Common myeloid progenitor, CD34-positive (primary cell): ENCODE measurements around the gene HSP90B1.

Source experiments
- CTCF ChIA-PET: fragments of 350-600 bp; sonication (Branson Sonifier 250); formaldehyde crosslinking; loops from one replicate; lab custom pipeline; 2021; ENCODE audit warnings: antibody characterized with exemption; lab: Charles Lee
- POLR2A ChIA-PET: fragments of 350-600 bp; sonication (Branson Sonifier 250); formaldehyde crosslinking; loops from one replicate; lab custom pipeline; 2021; ENCODE audit warnings: antibody characterized with exemption; lab: Charles Lee
- DNase-seq, 3 donors: peaks; one replicate each; pipeline versions ENCODE4 v3.0.0 to v3.0.0-alpha.2; 2013
- H3K27ac ChIP-seq, 2 experiments: 1 replicate in 1 of 2; 2 replicates in 1 of 2; pipeline ENCODE4 v1.7.0; 2013; ENCODE audit warnings: inconsistent platforms in 2 of 2, low read length in 2 of 2, mild to moderate bottlenecking in 2 of 2, low read depth in 1 of 2, moderate library complexity in 1 of 2; ENCODE audit not compliant: severe bottlenecking in 2 of 2, insufficient read depth in 1 of 2, poor library complexity in 1 of 2
- H3K27me3 ChIP-seq, 5 experiments: replicated peaks in 2 of 5; 1 replicate in 3 of 5; 2 replicates in 2 of 5; pipeline versions ENCODE4 v1.6.1 to v1.7.0; 2013; ENCODE audit warnings: low read length in 4 of 5, mild to moderate bottlenecking in 2 of 5, moderate library complexity in 2 of 5, inconsistent platforms in 1 of 5; ENCODE audit not compliant: insufficient read depth in 5 of 5, control insufficient read depth in 4 of 5
- H3K36me3 ChIP-seq, 4 experiments: 1 replicate in 2 of 4; 2 replicates in 2 of 4; pipeline versions ENCODE4 v1.6.1 to v1.7.0; 2013; ENCODE audit warnings: low read length in 3 of 4, control low read depth in 1 of 4, mild to moderate bottlenecking in 1 of 4; ENCODE audit not compliant: control insufficient read depth in 4 of 4, insufficient read depth in 4 of 4
- H3K4me1 ChIP-seq, 4 experiments: 1 replicate in 3 of 4; 2 replicates in 1 of 4; pipeline versions ENCODE4 v1.6.1 to v1.7.1; 2013; ENCODE audit warnings: low read length in 3 of 4, mild to moderate bottlenecking in 3 of 4, control low read depth in 1 of 4, inconsistent platforms in 1 of 4, moderate library complexity in 1 of 4; ENCODE audit not compliant: control insufficient read depth in 4 of 4, insufficient read depth in 4 of 4; ENCODE audit errors: control extremely low read depth in 1 of 4
- H3K4me3 ChIP-seq, 7 experiments: 1 replicate in 4 of 7; 2 replicates in 3 of 7; pipeline versions ENCODE4 v1.5.1 to v1.7.0; 2013; ENCODE audit warnings: mild to moderate bottlenecking in 7 of 7, low read length in 6 of 7, moderate library complexity in 6 of 7, inconsistent platforms in 2 of 7, low read depth in 2 of 7, control low read depth in 1 of 7; ENCODE audit not compliant: insufficient read depth in 4 of 7, control insufficient read depth in 1 of 7; ENCODE audit errors: extremely low read depth in 1 of 7
- H3K9me3 ChIP-seq, 5 experiments: 1 replicate in 4 of 5; 2 replicates in 1 of 5; pipeline versions ENCODE4 v1.6.1 to v1.7.1; 2013; ENCODE audit warnings: low read length in 4 of 5, mild to moderate bottlenecking in 2 of 5, inconsistent platforms in 1 of 5, low read depth in 1 of 5, moderate library complexity in 1 of 5; ENCODE audit not compliant: control insufficient read depth in 4 of 5, insufficient read depth in 2 of 5; ENCODE audit errors: control extremely low read depth in 1 of 5
- WGBS: methylation state at CpG from one replicate; pipeline ENCODE4 v1.1.5; 2013; ENCODE audit not compliant: insufficient coverage; 5-methylcytosine and 5-hydroxymethylcytosine counted together

HSP90B1 gene

DNA sequence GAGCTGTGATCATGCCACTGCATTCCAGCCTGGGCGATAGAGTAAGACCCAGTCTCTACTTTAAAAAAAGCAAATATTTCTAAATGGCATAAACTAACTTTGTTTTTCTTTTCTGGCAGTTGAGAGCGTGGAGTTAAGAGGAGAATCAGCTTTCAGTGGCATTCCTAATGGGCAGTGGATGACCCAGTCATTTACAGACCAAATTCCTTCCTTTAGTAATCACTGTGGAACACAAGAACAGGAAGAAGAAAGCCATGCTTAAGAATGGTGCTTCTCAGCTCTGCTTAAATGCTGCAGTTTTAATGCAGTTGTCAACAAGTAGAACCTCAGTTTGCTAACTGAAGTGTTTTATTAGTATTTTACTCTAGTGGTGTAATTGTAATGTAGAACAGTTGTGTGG, 56.6 kb downstream of the HSP90B1 start:
- Histone ChIP-seq H3K4me3 (no peak overlapping the region), H3K9me3 (no peaks in the 10 kb centered on the region), H3K27ac (no peak overlapping the region), H3K36me3 (peaks cover 11 to 56% (median 32%) of the 10 kb centered on the region in 4 experiments), H3K27me3 (no peaks in the 10 kb centered on the region), H3K4me1 (no peaks in the 10 kb centered on the region)
- POLR2A ChIA-PET: interaction anchor here (0.6 kb wide), 1 partner anchor 127 kb away, joined by 4 read pairs; no protein-coding TSS in a partner anchor
- CTCF ChIA-PET: no interaction called here
- 86% methylated on average over 1 of the region's 2 CpGs for WGBS
- no peak for DNase-seq

DNA sequence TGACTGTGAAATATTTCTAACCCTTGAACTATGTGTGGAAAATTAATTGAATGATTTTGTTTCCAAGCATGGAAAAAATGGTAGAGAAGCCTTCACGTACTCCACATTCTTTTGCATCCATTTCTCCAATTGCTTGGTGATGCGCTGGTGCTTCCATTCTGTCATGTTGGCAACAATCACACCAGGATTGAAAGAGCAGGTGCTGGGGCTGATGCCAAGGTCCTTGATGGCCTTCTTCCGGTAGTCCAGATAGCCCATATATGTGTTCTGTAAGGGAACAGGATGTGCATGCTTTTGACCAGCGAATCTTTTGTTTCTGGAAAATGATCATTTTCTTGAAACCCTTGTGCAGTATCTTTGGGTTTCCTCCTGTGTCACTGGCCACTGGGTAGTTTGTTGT, 64.0 kb downstream of the HSP90B1 start:
- Histone ChIP-seq H3K27ac (no peak overlapping the region), H3K27me3 (peaks cover 0 to 2% (median 0%) of the 10 kb centered on the region in 5 experiments), H3K4me1 (no peaks in the 10 kb centered on the region), H3K4me3 (no peak overlapping the region), H3K36me3 (peaks cover 0 to 6% (median 2%) of the 10 kb centered on the region in 4 experiments), H3K9me3 (no peaks in the 10 kb centered on the region)
- WGBS: 100% methylated on average over 3 of the region's 4 CpGs
- CTCF ChIA-PET: interaction anchor here (1.0 kb wide), 1 partner anchor 20 kb away, joined by 3 read pairs; no protein-coding TSS in a partner anchor
- POLR2A ChIA-PET: no interaction called here
- DNase-seq: no peak

DNA sequence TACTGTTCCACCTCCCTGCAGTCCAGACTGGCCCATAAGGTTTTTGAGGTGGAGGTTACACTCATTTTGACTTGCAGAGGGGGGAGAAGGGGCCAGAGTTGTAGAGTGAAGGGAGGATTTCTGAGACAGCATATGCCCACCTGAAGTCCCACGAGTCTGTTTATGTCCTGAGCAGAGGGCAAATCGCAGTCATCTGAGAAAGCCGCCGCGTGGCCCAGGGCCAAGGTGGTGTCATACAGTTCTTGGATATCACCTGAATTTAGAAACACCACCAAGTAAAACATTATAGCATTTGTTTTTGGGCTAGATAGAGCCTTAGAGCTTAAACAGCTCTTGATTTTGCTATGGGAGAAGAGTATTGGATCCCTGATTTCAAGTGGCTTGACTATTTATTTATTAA, 66.4 kb downstream of the HSP90B1 start:
- Histone ChIP-seq H3K9me3 (no peaks in the 10 kb centered on the region), H3K27ac (no peak overlapping the region), H3K4me1 (no peaks in the 10 kb centered on the region), H3K27me3 (peaks cover 0 to 2% (median 0%) of the 10 kb centered on the region in 5 experiments), H3K36me3 (no peaks in the 10 kb centered on the region), H3K4me3 (no peak overlapping the region)
- CTCF ChIA-PET: interaction anchor here (1.6 to 2.7 kb wide), 2 partner anchors 102 to 112 kb away, joined by 5 to 6 read pairs; no protein-coding TSS in a partner anchor
- whole genome bisulfite sequencing: 100% methylated on average over 2 of the region's 5 CpGs
- no peak for DNase-seq
- POLR2A ChIA-PET: no interaction called here

DNA sequence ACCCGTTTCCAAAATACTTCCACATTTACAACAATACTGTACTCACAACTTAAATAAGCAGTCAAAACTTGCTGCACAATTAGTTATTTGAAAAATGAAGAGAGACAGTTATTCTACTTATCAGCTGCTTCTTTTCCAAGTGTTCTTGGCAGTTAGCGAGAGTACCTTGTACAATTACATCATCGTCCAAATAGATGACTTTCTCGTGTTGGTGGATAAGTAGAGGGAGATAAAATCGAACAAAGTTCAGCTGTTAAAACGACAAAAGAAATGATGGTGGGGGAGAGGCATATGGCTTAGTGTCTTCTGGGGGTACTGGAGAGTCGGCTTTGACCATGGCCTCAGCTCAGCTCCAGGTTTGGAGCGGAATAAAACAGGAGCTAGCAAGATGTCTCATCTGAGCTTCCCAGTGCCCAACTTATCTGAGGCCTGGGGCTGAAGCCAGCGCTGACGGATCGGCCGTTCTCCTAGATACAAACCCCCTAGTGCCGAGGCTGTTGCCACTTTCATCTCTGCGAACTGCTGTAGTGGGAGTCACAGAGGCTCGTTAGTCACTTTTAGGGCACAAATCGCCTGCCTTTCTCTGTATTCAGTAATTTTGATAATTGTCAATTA, 67.2 kb downstream of the HSP90B1 start:
- peaks cover 0 to 2% (median 0%) of the 10 kb centered on the region in 5 experiments for H3K27me3 ChIP-seq
- H3K4me3 ChIP-seq: no peak overlapping the region
- H3K36me3 ChIP-seq: no peaks in the 10 kb centered on the region
- DNase-seq: no peak
- ChIA-PET POLR2A (no interaction called here), CTCF (interaction anchor here (1.1 to 2.7 kb wide), 3 partner anchors 9 to 112 kb away, joined by 3 to 6 read pairs (median 5); no protein-coding TSS in a partner anchor)
- no peaks in the 10 kb centered on the region for H3K4me1 ChIP-seq
- 93% methylated on average over 11 of the region's 16 CpGs for WGBS
- H3K27ac ChIP-seq: no peak overlapping the region
- no peaks in the 10 kb centered on the region for H3K9me3 ChIP-seq
